Embryonic facial prominence (tissue), 1 donor: ENCODE results near the gene CDH4.
"Not testable (repeated sequence)": the region's sequence is repeated elsewhere in the genome, so short reads cannot be mapped to it uniquely, and the experiment has no call there.

Source experiments
- DNase-seq: peaks from one replicate; pipeline ENCODE4 v3.0.0-alpha.2; 2016; ENCODE audit errors: extremely low spot score

CDH4 gene

GRCh38 chr20:61437280-61438206 lies 185.5 kb downstream of the CDH4 start:
- DNase-seq, result no peak

DNA sequence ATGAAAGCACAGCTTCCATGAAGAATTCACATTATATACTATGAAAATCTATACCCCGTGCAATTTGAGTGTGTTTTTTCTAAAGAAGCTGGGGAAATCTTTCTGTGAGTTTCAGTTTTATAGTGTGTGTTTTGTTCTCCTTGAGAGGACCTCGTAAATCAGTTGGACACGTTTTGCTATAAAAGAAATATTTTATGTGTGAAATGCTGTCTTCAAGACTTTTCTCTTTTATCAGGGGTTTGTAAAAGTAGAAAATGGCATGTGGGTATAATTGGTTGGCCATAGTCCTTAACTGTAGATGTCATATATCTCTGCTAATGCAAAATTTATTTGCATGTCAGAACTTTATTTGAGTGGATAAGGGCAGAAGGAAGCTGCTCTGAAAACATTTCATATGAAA lies 186.2 kb downstream of the CDH4 start:
- DNase-seq, result no peak

DNA sequence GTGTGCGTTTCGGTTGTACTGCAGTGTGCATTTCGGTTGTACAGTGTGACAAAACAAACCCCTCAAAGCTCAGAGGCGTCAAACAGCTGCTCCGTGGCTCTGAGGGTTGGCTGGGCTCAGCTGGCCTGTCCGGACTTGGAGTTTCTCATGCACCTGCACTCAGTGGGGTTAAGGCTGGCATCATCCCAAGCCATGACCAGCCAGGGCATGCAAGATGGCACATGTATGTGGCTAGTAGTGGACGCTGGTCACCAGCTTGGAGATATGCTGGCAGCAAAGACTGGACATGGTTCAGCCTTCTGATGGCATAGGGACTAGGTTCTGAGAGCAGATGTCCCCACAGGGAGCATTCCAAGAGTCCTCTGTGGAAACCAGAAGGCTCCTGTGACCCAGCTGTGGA lies 187.2 kb downstream of the CDH4 start:
- DNase-seq, result no peak

GRCh38 chr20:61440548-61441055 lies 188.5 kb downstream of the CDH4 start:
- DNase-seq, result no peak

GRCh38 chr20:61441537-61441936 lies 189.5 kb downstream of the CDH4 start:
- no peak for DNase-seq

DNA sequence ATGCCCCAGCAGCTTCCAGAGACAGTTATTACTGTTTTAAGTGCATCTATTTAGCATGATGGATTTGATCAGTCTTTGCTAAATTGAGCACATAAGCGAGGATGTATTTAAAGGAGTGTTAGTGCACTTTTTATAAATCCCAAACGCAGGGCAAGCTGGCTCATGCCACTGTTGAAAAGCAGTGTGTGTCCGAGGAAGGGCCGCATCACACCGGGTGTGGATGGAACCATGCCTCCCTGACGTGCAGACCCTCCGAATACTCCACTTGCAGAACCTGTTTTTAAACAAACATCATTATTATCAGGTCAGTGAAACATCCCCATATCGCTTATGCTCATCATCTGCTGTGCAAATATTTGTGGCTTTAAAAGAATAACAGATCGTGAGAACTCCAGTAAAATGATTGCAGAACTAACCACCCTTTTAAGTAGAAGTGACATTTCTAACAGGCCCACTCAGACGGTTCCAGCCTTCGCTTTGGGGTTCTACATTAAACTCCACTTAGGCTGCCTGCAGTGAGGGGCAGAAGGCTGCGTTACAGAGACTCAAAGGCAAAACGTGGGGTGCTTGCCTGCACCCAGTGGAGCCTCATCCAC lies 190.1 kb downstream of the CDH4 start:
- no peak for DNase-seq

- no peak for DNase-seq
These were observed 190.7 kb downstream of the CDH4 start for GRCh38 chr20:61442718-61443117.

DNA sequence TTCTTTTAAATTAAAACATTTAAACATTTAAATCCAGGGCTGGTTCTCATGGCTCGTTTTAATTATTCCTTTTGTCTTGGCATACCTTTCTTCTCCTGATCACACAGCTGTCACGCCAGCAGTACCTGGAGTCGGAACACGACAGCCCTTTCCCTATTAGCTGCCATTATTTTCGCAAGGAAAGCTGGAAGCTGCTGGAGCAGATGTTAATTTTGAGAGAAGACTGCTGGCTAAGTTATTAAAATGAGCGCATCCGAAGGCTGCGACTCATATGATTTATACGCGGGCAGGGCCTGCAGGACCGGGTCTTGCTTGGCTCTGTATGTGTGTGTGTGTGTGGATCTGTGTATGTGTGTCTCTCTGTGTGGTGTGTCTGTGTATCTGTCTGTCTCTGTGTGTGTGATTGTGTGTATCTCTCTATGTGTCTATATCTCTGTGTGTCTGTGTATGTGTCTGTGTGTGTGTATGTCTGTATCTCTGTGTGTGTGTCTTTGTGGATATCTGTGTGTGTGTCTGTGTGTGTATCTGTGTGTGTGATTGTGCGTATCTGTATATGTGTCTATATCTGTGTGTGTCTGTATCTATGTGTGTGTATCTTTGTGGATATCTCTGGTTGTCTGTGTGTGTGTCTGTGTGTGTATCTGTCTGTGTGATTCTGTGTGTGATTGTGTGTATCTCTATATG lies 191.5 kb downstream of the CDH4 start:
- no peak for DNase-seq

DNA sequence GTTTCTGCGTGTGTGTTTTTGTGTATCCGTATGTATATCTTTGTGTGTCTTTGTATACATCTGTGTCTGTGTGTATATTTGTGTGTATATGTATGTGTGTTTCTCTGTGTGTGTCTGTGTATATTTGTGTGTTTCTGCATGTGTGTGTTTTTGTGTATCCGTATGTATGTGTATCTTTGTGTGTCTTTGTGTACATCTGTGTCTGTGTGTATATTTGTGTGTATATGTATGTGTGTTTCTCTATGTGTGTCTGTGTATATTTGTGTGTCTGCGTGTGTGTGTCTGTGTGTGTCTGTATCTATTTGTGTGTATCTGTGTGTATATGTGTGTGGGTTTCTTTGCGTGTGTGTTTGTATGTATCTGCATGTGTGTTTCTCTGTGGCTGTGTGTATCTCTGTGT lies 192.6 kb downstream of the CDH4 start:
- no peak for DNase-seq

GRCh38 chr20:61445138-61445537 lies 193.1 kb downstream of the CDH4 start:
- DNase-seq, result no peak

- no peak for DNase-seq
These were observed 193.7 kb downstream of the CDH4 start for GRCh38 chr20:61445741-61446140.

DNA sequence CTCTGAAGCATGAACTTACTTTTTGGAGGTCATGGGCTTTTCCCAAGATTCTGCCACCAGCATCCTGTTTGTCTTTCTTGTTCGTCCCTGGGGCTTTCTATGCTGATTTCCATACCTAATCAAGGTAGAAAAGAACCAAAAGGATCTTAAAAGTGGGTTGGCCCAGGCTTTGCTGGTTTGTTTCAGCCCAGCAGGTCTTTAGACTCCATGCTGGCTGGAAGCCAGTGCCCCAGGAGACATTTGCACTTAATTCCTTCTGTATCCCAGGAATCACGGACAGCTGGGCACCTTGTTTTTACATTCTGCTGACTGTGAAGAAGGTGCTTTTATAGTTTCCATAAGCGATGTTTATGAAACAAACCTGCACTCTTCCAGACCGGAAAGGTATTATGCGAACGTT lies 195.9 kb downstream of the CDH4 start:
- DNase-seq, result no peak

DNA sequence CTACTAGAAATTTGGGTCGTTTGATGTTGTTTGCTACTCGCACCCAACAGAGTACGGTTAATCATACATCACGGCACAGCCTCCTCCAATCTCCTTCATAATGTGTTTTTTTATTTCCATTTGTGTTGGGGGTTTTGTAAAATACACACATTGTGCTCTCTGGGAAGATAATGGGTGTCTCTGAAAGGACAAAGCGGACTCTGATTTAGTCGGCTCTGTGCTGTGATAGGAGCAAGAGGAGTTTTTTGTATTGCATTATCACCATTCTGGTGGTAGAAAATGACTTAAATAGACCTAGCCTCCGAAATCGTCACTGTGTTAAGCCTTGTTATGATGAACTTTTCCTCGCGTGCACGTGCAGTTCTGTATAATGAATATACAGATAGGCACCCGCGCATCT lies 196.3 kb downstream of the CDH4 start:
- DNase-seq, result no peak

GRCh38 chr20:61449057-61449609 lies 197.1 kb downstream of the CDH4 start:
- DNase-seq, result no peak

DNA sequence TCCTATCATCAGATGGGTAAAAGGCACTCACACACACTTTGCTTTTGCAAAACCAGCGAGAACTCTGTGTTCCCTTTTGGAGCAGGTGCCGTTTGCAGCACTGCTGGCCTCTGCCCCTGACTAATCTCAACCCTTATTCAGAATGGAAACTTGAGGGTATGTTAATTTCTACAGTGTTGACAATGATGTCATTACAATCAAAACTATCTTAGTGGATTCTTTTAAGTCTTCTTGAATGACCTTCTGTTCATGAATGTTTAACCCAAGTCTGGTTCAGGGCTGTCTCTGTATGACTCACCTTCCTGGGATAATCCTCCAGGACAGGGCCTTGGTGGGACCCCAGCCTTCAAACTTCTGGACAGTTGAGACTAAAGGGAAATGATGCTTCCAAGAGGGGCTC lies 197.9 kb downstream of the CDH4 start:
- DNase-seq, result no peak

GRCh38 chr20:61450549-61450948 lies 198.5 kb downstream of the CDH4 start:
- DNase-seq, result no peak

- DNase-seq, result no peak
These were observed 198.9 kb downstream of the CDH4 start for GRCh38 chr20:61451009-61451408.

DNA sequence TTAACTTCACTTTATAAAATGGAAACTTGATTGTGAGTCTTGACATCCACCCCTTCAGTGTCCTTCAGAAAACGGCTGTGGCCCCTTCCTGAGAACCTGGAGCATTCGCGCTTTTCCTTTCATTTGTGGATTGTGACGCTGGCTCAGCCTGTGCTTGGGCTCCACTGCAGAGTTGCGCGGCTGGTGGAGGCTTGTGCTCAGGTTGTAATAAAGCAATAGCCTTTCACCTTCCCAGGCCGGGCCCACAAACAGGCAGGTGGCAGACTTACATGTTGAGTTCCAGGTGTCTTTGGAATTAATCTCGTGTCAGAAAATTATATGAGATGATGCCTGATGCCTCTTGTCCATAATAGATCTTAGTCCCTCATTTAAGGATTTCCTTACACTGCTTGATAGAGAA lies 199.9 kb downstream of the CDH4 start:
- DNase-seq, result no peak

- DNase-seq, result no peak
These were observed 201.2 kb downstream of the CDH4 start for GRCh38 chr20:61453219-61453618.

DNA sequence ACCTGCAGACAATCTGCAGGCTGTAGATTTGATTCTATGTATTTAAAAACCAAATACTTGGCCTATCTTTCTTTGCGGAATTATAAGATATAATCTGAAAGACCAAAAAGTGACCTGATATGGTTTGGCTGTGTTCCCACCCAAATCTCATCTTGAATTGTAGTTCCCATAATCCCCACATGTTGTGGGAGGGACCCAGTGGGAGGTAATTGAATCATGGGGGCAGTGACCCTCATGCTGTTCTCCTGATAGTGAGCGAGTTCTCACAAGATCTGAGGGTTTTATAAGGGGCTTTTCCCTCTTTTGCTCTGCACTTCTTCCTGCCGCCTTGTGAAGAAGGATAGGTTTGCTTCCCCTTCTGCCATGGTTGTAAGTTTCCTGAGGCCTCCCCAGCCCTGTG lies 201.6 kb downstream of the CDH4 start:
- DNase-seq, result not testable (repeated sequence)

- DNase-seq, result no peak
These were observed 202.0 kb downstream of the CDH4 start for GRCh38 chr20:61454053-61454452.

GRCh38 chr20:61455508-61456215 lies 203.6 kb downstream of the CDH4 start:
- no peak for DNase-seq
